ENCODE results near the gene VTCN1.

VTCN1 gene

GRCh38 chr1:117096951-117097408 lies 113.7 kb downstream of the VTCN1 start:
- no peak for DNase-seq (ENCODE audit: low spot score)

GRCh38 chr1:117094841-117095604 lies 115.7 kb downstream of the VTCN1 start:
- no peak for DNase-seq (ENCODE audit: low spot score)

GRCh38 chr1:117093870-117094621 lies 116.7 kb downstream of the VTCN1 start:
- no peak for DNase-seq (ENCODE audit: low spot score)

Data from putamen (tissue), 1 donor.